ENCODE measurements around the gene SH2D7.
A peak's percentile ranks its signal among the peaks of the same experiment; 100 is the strongest.

SH2D7 gene

DNA sequence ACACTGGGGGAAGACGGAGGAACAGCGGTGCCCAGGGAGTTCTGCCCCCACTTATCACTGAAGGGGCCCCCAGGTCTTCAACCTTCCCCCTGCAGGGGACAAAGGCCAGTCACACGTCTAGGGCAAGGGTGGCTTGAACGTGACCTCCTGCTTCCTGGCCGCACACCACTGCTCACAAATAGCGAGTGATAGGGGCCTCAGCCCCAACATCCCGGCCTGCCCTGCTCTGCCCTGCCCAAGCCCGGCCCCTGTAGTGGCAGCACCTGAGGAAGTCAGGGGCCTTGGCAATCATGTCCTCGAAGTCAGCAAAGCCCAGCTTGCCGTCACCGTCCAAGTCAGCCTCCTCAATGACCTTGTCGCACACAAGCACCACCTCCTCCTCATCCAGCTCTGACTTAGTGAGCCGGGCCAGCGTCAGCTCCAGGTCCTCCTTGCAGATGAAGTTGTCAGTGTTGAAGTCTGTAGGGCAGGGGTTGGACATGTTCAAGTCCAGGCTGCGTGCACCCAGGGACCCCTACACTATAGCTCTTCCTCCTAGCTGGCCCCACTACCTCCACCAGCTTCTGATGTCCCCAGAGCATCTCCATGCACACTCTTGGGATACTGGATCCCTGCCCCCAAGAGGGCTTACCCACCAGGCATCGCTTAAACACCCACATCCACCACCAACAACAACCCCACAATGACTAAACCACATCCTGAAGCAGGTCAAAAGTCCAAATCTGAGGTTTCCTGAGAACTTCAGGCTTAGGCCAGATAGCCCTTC lies 13.3 kb downstream of the SH2D7 start:
- no peak overlapping the region for H3K27ac ChIP-seq

GRCh38 chr15:78107471-78107870 lies 15.1 kb downstream of the SH2D7 start:
- peak overlapping the region; percentile 24; the same call in 1 of the 2 replicates for H3K27ac ChIP-seq
- TF ChIP-seq CTCF (conservative IDR thresholded peaks at IDR 0.05), result no peak

More for the DNA sequence above, 13.3 kb downstream of the SH2D7 start:
- no peak for TF ChIP-seq CTCF (conservative IDR thresholded peaks at IDR 0.05)

- TF ChIP-seq CTCF (conservative IDR thresholded peaks at IDR 0.05), result peak; percentile 100
- H3K27ac ChIP-seq, result peak overlapping the region; percentile 24; the same call in 1 of the 2 replicates
Observed at GRCh38 chr15:78108300-78109084, 16.1 kb downstream of the SH2D7 start.

DNA sequence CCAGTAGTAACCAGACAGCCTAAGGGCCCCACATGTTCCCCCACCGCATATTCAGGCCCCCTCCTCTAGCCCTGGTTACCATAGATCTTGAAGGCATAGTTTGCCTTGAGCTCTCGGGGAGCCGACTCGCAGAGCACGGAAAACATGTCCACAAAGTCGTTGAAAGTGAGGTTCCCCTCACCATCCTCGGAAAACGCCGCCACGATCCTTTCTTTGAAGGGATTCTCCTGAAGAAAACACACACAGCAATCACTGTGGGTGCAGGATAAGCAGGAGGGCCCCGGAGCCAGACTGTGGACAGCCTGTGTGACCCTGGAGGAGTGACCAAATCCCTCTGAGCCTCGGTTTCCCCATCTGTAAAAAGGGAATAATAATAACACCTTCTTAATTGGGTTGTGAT lies 16.8 kb downstream of the SH2D7 start:
- no peak overlapping the region; the same call in 1 of the 2 replicates for H3K27ac ChIP-seq
- TF ChIP-seq CTCF (conservative IDR thresholded peaks at IDR 0.05), result no peak

DNA sequence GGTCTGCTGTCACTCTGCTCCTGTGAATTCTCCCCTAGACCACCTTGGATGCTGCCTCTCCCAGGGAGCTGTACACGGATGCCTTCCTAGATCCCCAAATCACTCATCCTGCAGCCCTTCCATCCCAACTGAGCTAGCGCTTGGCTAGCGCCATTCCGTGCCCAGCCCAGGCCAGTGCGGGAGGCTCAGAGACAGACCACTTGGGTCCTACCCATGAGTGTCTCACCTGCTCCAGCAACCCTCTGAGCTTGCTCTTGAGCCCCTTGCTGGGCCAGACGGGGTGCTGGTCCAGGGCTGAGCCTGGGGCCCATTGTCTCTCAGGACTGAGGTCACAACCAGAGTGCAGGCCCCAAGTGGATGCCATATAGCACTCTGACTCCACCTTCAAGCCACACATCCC lies 17.7 kb downstream of the SH2D7 start:
- TF ChIP-seq CTCF (conservative IDR thresholded peaks at IDR 0.05), result no peak
- H3K27ac ChIP-seq, result no peak overlapping the region

DNA sequence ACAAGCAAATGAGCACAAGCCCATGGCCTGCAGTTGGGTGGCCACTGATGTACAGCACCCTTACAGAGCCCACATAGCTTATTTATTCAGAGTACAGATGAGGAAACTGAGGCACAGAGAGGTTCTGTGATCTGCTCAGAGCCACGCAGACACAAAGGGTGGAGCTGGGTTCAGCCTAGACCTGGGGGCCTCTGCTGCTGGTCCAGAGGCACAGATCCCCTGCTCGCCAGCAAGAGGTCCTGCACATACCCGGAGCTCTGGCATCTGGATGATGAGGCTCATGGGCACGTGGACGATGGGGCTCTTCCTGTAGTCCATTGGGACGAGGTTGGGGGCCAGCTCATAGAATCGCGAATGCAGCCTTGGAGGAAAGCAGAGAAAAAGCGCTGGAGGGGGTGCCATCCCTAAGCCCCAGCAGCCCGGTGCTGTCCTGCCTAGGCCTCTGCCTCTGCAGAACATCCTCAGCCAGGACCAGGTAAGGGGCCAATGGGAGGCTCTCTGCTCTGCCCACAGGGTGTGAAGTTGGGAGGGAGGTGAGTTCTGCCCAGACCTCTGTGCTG lies 18.6 kb downstream of the SH2D7 start:
- TF ChIP-seq CTCF (conservative IDR thresholded peaks at IDR 0.05), result no peak
- H3K27ac ChIP-seq, result no peak overlapping the region

GRCh38 chr15:78111788-78112187 lies 19.4 kb downstream of the SH2D7 start:
- no peak overlapping the region for H3K27ac ChIP-seq
- no peak for TF ChIP-seq CTCF (conservative IDR thresholded peaks at IDR 0.05)

Data from VCaP (cell line).